Measurements from ENCODE around the gene MRTFB.

DNA sequence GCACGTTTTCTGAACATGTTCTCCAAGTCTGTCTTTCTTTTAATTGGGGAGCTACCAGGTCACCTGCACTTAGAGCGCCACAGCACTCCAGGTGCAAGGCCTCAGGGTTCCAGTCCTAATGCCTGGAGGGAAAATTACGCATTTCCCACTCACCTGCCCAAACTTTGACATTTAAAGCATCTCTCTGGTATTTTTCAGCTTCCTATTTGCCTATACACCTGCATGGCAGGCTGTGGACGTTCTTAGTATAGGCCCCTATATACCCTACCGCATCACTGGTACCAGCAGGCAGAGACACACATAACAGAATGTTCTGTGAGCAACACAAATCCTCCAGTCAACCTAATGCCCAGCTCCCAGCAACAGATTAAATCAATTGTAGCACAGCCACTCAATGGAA, 213.3 kb downstream of the MRTFB start:
- TF ChIP-seq, protein P1, sequence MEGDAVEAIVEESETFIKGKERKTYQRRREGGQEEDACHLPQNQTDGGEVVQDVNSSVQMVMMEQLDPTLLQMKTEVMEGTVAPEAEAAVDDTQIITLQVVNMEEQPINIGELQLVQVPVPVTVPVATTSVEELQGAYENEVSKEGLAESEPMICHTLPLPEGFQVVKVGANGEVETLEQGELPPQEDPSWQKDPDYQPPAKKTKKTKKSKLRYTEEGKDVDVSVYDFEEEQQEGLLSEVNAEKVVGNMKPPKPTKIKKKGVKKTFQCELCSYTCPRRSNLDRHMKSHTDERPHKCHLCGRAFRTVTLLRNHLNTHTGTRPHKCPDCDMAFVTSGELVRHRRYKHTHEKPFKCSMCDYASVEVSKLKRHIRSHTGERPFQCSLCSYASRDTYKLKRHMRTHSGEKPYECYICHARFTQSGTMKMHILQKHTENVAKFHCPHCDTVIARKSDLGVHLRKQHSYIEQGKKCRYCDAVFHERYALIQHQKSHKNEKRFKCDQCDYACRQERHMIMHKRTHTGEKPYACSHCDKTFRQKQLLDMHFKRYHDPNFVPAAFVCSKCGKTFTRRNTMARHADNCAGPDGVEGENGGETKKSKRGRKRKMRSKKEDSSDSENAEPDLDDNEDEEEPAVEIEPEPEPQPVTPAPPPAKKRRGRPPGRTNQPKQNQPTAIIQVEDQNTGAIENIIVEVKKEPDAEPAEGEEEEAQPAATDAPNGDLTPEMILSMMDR (IDR thresholded peaks at IDR 0.05), result no peak
- no peak for TF ChIP-seq POLR2A (IDR thresholded peaks at IDR 0.05)
